GM21576 (cell line): ENCODE data around the gene TSPAN18.

Experiments
- ATAC-seq: cut with Tn5 transposase; IDR thresholded peaks from one replicate; pipeline ENCODE4 v1.9.1; 2021; ENCODE audit warnings: mild to moderate bottlenecking, moderate library complexity; ENCODE audit not compliant: unreplicated experiment

TSPAN18 gene

GRCh38 chr11:44863231-44863630 is 136.5 kb downstream of the TSPAN18 start:
- no peak for ATAC-seq

- ATAC-seq: no peak
Observed at GRCh38 chr11:44865866-44866272, 139.1 kb downstream of the TSPAN18 start.

GRCh38 chr11:44866286-44866685 is 139.5 kb downstream of the TSPAN18 start:
- ATAC-seq: no peak

- ATAC-seq: no peak
Observed at GRCh38 chr11:44868021-44868420, 141.3 kb downstream of the TSPAN18 start.

GRCh38 chr11:44868455-44869421 is 142.0 kb downstream of the TSPAN18 start:
- ATAC-seq: no peak

GRCh38 chr11:44870181-44870580 is 143.4 kb downstream of the TSPAN18 start:
- no peak for ATAC-seq

GRCh38 chr11:44870615-44871176 is 143.9 kb downstream of the TSPAN18 start:
- ATAC-seq: no peak

GRCh38 chr11:44871682-44872081 is 144.9 kb downstream of the TSPAN18 start:
- peak; percentile 94 for ATAC-seq

GRCh38 chr11:44872556-44872955 is 145.8 kb downstream of the TSPAN18 start:
- no peak for ATAC-seq

- ATAC-seq: no peak
Observed at GRCh38 chr11:44873537-44873936, 146.8 kb downstream of the TSPAN18 start.

GRCh38 chr11:44874284-44874683 is 147.5 kb downstream of the TSPAN18 start:
- ATAC-seq: no peak

- ATAC-seq: no peak
Observed at GRCh38 chr11:44875037-44875436, 148.3 kb downstream of the TSPAN18 start.

- ATAC-seq: no peak
Observed at GRCh38 chr11:44876194-44876723, 149.5 kb downstream of the TSPAN18 start.

- no peak for ATAC-seq
Observed at GRCh38 chr11:44876906-44877305, 150.1 kb downstream of the TSPAN18 start.

- ATAC-seq: no peak
Observed at GRCh38 chr11:44877571-44878497, 151.1 kb downstream of the TSPAN18 start.

GRCh38 chr11:44878711-44879110 is 151.9 kb downstream of the TSPAN18 start:
- no peak for ATAC-seq

GRCh38 chr11:44879432-44879831 is 152.7 kb downstream of the TSPAN18 start:
- ATAC-seq: no peak

- no peak for ATAC-seq
Observed at GRCh38 chr11:44880511-44880910, 153.7 kb downstream of the TSPAN18 start.

- no peak for ATAC-seq
Observed at GRCh38 chr11:44880953-44881352, 154.2 kb downstream of the TSPAN18 start.

GRCh38 chr11:44883277-44883676 is 156.5 kb downstream of the TSPAN18 start:
- ATAC-seq: no peak

- ATAC-seq: no peak
Observed at GRCh38 chr11:44884056-44884455, 157.3 kb downstream of the TSPAN18 start.
